MM.1S (cell line): ENCODE measurements around the gene KCNK2.

Experiments used
- DNase-seq: peaks from one replicate; pipeline ENCODE4 v3.0.0-alpha.2; 2015
- H2AFZ ChIP-seq: fragments of 300-600 bp; sonication (generic); 2 replicates; pipeline ENCODE4 v1.6.0; 2016; ENCODE audit warnings: antibody characterized with exemption, low read length
- H3F3A ChIP-seq: fragments of 300-600 bp; sonication (generic); 2 replicates; pipeline ENCODE4 v1.6.1; 2016; ENCODE audit warnings: mild to moderate bottlenecking, antibody characterized with exemption, low read length, moderate library complexity, mixed read lengths; ENCODE audit not compliant: insufficient read depth
- H3K27ac ChIP-seq: fragments of 300-600 bp; sonication (generic); 2 replicates; pipeline ENCODE4 v1.5.1; 2016; ENCODE audit warnings: mild to moderate bottlenecking, low read length
- H3K27me3 ChIP-seq: fragments of 300-600 bp; sonication (generic); replicated peaks from 2 replicates; pipeline ENCODE4 v1.6.0; 2016; ENCODE audit warnings: low read length; ENCODE audit not compliant: insufficient read depth
- H3K36me3 ChIP-seq: fragments of 300-600 bp; sonication (generic); replicated peaks from 2 replicates; pipeline ENCODE4 v1.6.1; 2016; ENCODE audit warnings: mild to moderate bottlenecking, low read length, mixed read lengths; ENCODE audit not compliant: insufficient read depth
- H3K4me1 ChIP-seq: fragments of 300-600 bp; sonication (generic); 2 replicates; pipeline ENCODE4 v1.6.1; 2016; ENCODE audit warnings: low read length, mixed read lengths
- H3K4me2 ChIP-seq: fragments of 300-600 bp; sonication (generic); 2 replicates; pipeline ENCODE4 v1.6.0; 2016; ENCODE audit warnings: low read depth, low read length
- H3K4me3 ChIP-seq: fragments of 300-600 bp; sonication (generic); 2 replicates; pipeline ENCODE4 v1.5.1; 2016; ENCODE audit warnings: low read length, mixed read lengths
- H3K79me2 ChIP-seq: fragments of 300-600 bp; sonication (generic); 2 replicates; pipeline ENCODE4 v1.6.1; 2016; ENCODE audit warnings: mixed run types, low read length, mixed read lengths
- H3K9ac ChIP-seq: fragments of 300-600 bp; sonication (generic); 2 replicates; pipeline ENCODE4 v1.6.1; 2016; ENCODE audit warnings: low read length, mixed read lengths
- H3K9me2 ChIP-seq: fragments of 300-600 bp; sonication (generic); replicated peaks from 2 replicates; pipeline ENCODE4 v1.6.1; 2016; ENCODE audit warnings: mild to moderate bottlenecking, low read length, mixed read lengths; ENCODE audit not compliant: insufficient read depth
- H3K9me3 ChIP-seq: fragments of 300-600 bp; sonication (generic); replicated peaks from 2 replicates; pipeline ENCODE4 v1.6.1; 2016; ENCODE audit warnings: mild to moderate bottlenecking, low read length, mixed read lengths; ENCODE audit not compliant: insufficient read depth
- H4K20me1 ChIP-seq: fragments of 300-600 bp; sonication (generic); 2 replicates; pipeline ENCODE4 v1.6.1; 2016; ENCODE audit warnings: mild to moderate bottlenecking, low read length, moderate library complexity, mixed read lengths; ENCODE audit not compliant: insufficient read depth
- CTCF ChIP-seq: fragments of 300-600 bp; sonication (generic); IDR thresholded peaks from 2 replicates; pipeline ENCODE4 v1.5.1; 2016; ENCODE audit warnings: antibody characterized with exemption, low read length, mixed read lengths
- EZH2 ChIP-seq: fragments of 300-600 bp; sonication (generic); optimal IDR thresholded peaks from 2 replicates; pipeline ENCODE3; 2017; ENCODE audit warnings: low read depth, mild to moderate bottlenecking, antibody characterized with exemption, low read length, mixed read lengths
- EZH2phosphoT487 ChIP-seq: fragments of 300-600 bp; sonication (generic); IDR thresholded peaks from 2 replicates; pipeline ENCODE4 v1.6.1; 2018; ENCODE audit warnings: antibody characterized with exemption, low read length

KCNK2 gene

DNA sequence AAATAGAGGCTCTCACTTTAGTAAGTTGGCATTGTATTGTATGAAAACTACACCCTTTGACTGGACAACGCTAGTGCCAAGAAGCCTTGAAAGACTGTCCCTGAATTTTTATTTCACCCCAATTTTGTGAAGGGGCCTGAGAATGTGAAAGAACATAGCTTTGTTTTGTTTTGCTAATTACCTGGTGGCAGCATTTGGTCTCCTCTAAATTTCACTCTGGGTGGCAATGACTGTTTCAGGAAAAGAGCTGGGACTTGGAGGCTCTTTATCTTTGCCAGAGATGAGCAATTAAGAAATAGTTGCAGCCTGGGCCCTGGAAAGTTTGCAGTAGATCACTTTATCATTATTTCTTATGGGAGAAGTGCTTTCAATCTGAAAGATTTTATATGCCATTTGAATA, 117.6 kb downstream of the KCNK2 start:
- H2AFZ ChIP-seq: no peak overlapping the region
- no peaks in the 10 kb centered on the region for H3K79me2 ChIP-seq
- DNase-seq: no peak
- H3K36me3 ChIP-seq: no peaks in the 10 kb centered on the region
- H3K4me1 ChIP-seq: no peaks in the 10 kb centered on the region
- no peak overlapping the region for H3K27ac ChIP-seq
- H3K9me2 ChIP-seq: no peaks in the 10 kb centered on the region
- TF ChIP-seq EZH2phosphoT487 (no peak), EZH2 (no peak), CTCF (no peak)
- H3F3A ChIP-seq: no peaks in the 10 kb centered on the region
- no peak overlapping the region for H3K4me3 ChIP-seq
- no peaks in the 10 kb centered on the region for H3K27me3 ChIP-seq
- no peak overlapping the region for H3K9ac ChIP-seq
- H4K20me1 ChIP-seq: no peaks in the 10 kb centered on the region
- no peak overlapping the region for H3K4me2 ChIP-seq
- H3K9me3 ChIP-seq: no peaks in the 10 kb centered on the region

DNA sequence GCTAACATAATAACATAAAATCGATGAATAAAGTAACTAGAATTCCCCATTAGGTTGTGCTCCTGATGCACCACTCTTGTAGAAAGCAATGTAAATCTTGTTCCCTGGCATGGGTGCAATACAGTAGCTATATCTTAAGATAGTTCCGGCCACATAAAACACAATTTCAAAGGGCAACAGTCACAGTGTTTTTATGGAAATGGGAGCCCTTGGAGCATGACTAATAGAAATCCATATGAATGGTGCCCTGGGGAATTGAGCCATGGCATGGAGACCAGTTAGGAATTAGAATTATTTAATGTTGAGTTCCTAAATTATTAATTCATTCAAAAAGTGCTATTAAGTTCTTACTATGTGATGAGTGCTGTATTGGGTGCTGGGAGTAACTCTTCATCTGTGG, 118.7 kb downstream of the KCNK2 start:
- Histone ChIP-seq H3K79me2 (no peaks in the 10 kb centered on the region), H3K9me2 (no peaks in the 10 kb centered on the region), H3K36me3 (no peaks in the 10 kb centered on the region), H3K4me3 (no peak overlapping the region), H3K9me3 (no peaks in the 10 kb centered on the region), H3K9ac (no peak overlapping the region), H3F3A (no peaks in the 10 kb centered on the region), H3K4me2 (no peak overlapping the region), H3K27me3 (no peaks in the 10 kb centered on the region), H4K20me1 (no peaks in the 10 kb centered on the region), H2AFZ (no peak overlapping the region), H3K4me1 (no peaks in the 10 kb centered on the region), H3K27ac (no peak overlapping the region)
- TF ChIP-seq EZH2phosphoT487 (no peak), CTCF (no peak), EZH2 (no peak)
- no peak for DNase-seq

DNA sequence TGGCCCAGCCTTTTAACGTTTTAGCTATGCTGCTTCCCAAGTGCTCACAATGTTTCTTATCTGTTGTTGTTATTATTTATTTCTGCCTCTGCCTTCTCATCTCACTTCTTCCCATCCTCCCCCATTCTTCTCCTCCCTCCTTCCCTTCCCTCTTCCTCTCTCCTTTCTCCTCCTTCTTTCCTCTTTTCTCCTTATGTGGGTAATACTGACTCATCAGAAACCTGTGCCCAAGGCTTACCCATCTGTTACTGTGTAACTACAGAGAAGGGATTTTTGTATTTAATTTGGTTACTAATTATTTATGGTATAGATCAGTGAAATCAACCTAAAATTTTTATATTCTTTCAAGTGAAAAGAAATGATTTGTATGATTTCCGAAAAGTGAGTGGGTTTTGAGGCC, 120.3 kb downstream of the KCNK2 start:
- Histone ChIP-seq H3K9me3 (no peaks in the 10 kb centered on the region), H3K4me1 (no peaks in the 10 kb centered on the region), H3K4me2 (no peak overlapping the region), H3K27me3 (no peaks in the 10 kb centered on the region), H3K4me3 (no peak overlapping the region), H3K36me3 (no peaks in the 10 kb centered on the region), H3K27ac (no peak overlapping the region), H3K9ac (no peak overlapping the region), H3F3A (no peaks in the 10 kb centered on the region), H3K79me2 (no peaks in the 10 kb centered on the region), H2AFZ (no peak overlapping the region), H3K9me2 (no peaks in the 10 kb centered on the region), H4K20me1 (no peaks in the 10 kb centered on the region)
- TF ChIP-seq EZH2 (no peak), CTCF (no peak), EZH2phosphoT487 (no peak)
- DNase-seq: no peak
